ENCODE data around the gene CHCHD6.

DNA sequence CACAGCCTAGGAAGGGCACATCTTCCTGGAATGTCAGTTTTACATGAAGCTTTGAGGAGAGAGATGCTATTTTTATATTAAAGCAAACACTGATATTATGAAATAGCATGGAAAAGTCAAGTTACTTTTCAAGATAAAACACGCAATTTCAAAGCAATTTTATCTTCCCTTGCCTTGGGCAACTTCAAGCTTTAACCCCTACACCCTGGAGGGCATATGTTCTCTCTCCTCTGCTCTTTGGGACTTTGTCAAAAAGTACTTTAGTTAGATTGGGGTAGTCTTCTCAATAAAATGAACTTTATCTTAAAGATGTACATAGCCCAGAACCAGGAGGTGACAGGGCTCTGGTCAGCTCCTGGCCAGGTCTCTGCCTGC, 192.0 kb downstream of the CHCHD6 start:
- TF ChIP-seq, protein P1, sequence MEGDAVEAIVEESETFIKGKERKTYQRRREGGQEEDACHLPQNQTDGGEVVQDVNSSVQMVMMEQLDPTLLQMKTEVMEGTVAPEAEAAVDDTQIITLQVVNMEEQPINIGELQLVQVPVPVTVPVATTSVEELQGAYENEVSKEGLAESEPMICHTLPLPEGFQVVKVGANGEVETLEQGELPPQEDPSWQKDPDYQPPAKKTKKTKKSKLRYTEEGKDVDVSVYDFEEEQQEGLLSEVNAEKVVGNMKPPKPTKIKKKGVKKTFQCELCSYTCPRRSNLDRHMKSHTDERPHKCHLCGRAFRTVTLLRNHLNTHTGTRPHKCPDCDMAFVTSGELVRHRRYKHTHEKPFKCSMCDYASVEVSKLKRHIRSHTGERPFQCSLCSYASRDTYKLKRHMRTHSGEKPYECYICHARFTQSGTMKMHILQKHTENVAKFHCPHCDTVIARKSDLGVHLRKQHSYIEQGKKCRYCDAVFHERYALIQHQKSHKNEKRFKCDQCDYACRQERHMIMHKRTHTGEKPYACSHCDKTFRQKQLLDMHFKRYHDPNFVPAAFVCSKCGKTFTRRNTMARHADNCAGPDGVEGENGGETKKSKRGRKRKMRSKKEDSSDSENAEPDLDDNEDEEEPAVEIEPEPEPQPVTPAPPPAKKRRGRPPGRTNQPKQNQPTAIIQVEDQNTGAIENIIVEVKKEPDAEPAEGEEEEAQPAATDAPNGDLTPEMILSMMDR (IDR thresholded peaks at IDR 0.05) = no peak
- TF ChIP-seq POLR2A (IDR thresholded peaks at IDR 0.05) = no peak
